Neural progenitor cell (in vitro differentiated cells): Measurements from ENCODE around the gene TMEM143.

Source experiments
- EZH2 ChIP-seq: fragments of 200-600 bp; sonication (generic); IDR thresholded peaks from 2 replicates; pipeline ENCODE4 v1.6.1; 2017; ENCODE audit warnings: antibody characterized with exemption, mild to moderate bottlenecking, moderate library complexity
- TF ChIP-seq, protein P1 (sequence below): fragments of 200-600 bp; sonication (generic); IDR thresholded peaks from 2 replicates; pipeline ENCODE4 v1.5.1; 2017; ENCODE audit warnings: antibody characterized with exemption, mild to moderate bottlenecking

DNA sequence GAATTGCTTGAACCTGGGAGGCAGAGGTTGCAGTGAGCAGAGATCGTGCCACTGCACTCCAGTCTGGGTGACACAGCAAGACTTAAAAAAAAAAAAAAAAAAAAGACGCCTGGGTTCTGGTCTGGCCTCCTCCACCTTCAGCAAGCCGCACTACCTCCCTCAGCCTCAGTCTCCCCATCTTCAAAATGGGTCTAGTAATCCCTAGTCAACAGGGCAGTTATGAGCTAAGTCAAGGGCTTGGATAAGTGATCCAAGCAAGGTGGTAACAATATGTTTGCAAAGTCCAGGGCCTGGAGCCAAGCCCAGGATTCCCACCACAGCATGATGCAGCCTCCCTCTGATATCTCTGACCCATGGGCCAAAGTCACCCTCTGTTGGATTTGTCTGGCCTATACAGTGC is 23.2 kb upstream of the TMEM143 start:
- no peak for TF ChIP-seq EZH2
- TF ChIP-seq, protein P1, sequence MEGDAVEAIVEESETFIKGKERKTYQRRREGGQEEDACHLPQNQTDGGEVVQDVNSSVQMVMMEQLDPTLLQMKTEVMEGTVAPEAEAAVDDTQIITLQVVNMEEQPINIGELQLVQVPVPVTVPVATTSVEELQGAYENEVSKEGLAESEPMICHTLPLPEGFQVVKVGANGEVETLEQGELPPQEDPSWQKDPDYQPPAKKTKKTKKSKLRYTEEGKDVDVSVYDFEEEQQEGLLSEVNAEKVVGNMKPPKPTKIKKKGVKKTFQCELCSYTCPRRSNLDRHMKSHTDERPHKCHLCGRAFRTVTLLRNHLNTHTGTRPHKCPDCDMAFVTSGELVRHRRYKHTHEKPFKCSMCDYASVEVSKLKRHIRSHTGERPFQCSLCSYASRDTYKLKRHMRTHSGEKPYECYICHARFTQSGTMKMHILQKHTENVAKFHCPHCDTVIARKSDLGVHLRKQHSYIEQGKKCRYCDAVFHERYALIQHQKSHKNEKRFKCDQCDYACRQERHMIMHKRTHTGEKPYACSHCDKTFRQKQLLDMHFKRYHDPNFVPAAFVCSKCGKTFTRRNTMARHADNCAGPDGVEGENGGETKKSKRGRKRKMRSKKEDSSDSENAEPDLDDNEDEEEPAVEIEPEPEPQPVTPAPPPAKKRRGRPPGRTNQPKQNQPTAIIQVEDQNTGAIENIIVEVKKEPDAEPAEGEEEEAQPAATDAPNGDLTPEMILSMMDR = no peak
